Muscle of leg (tissue), 11 donors: Measurements from ENCODE around the gene PDF. TPM values are rescaled to one million over a fixed set of nuclear protein-coding genes. Genes with fewer than 3 reads are reported as not detected.
"Not testable (repeated sequence)": the region's sequence is repeated elsewhere in the genome, so short reads cannot be mapped to it uniquely, and the experiment has no call there.

Experiments
- DNase-seq: peaks from one replicate; pipeline ENCODE4 v3.0.0; 2013
- H3K27ac ChIP-seq: one replicate; pipeline ENCODE4 v1.5.1; 2013; ENCODE audit warnings: mild to moderate bottlenecking, low read length, control low read depth
- H3K27me3 ChIP-seq: one replicate; pipeline ENCODE4 v1.6.1; 2013; ENCODE audit warnings: low read length; ENCODE audit not compliant: control insufficient read depth, insufficient read depth
- H3K36me3 ChIP-seq: one replicate; pipeline ENCODE4 v1.6.1; 2013; ENCODE audit warnings: low read length; ENCODE audit not compliant: control insufficient read depth, insufficient read depth
- H3K4me1 ChIP-seq: one replicate; pipeline ENCODE4 v1.6.1; 2013; ENCODE audit warnings: low read length; ENCODE audit not compliant: control insufficient read depth, insufficient read depth
- H3K4me3 ChIP-seq: one replicate; pipeline ENCODE4 v1.5.1; 2013; ENCODE audit warnings: low read length, control low read depth
- H3K9me3 ChIP-seq: replicated peaks from 2 replicates; pipeline ENCODE4 v1.6.1; 2013; ENCODE audit warnings: low read depth, low read length; ENCODE audit not compliant: control insufficient read depth
- WGBS: methylation state at CpG from one replicate; pipeline ENCODE4 v1.1.5; 2013; ENCODE audit warnings: missing lambda C conversion rate; ENCODE audit not compliant: insufficient coverage; 5-methylcytosine and 5-hydroxymethylcytosine counted together
- polyA plus RNA-seq, 8 donors: library from polyadenylated mRNA; unstranded; fragments of 120-200 nt; gene quantifications; one replicate each; pipeline versions ENCODE4 v1.2.1 to v1.2.3, GENCODE V29; 2013; ENCODE audit warnings: inconsistent platforms in 1 of 8, low replicate concordance in 1 of 8; ENCODE audit not compliant: insufficient read length in 8 of 8, insufficient read depth in 1 of 8
- total RNA-seq: library from RNA; stranded (reverse); fragments of 120-200 nt; gene quantifications from one replicate; pipeline ENCODE4 v1.2.4, GENCODE V29; 2013

Gene PDF
- total and polyA plus RNA-seq, 9 donors = 5.9 to 8.1 (median 6.5) TPM

DNA sequence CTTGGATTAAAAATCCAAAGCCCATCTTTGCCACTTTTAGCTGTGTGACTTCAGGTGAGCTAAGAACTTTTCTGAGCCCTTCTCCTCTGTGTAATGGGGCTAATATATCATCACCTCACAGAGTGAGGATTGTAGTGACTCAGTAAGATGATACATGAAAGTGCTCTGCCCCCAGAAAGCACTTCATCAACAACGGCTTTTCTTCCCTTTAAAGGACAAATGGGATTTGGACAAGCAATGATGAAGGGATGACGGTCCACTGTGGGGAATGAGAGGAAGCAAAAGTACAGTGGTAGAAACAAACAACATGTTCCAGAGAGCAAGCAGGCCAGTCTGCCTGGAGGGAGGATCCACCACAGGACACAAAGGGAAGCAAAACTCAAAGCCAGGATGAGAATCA lies 35.5 kb upstream of the PDF start:
- DNase-seq = no peak
- no peaks in the 10 kb centered on the region for H3K9me3 ChIP-seq
- H3K27me3 ChIP-seq = no peaks in the 10 kb centered on the region
- no peaks in the 10 kb centered on the region for H3K4me1 ChIP-seq
- H3K36me3 ChIP-seq = peaks cover 76% of the 10 kb centered on the region
- no peak overlapping the region for H3K4me3 ChIP-seq
- WGBS = 86% methylated on average over 1 of the region's 2 CpGs
- no peak overlapping the region for H3K27ac ChIP-seq

DNA sequence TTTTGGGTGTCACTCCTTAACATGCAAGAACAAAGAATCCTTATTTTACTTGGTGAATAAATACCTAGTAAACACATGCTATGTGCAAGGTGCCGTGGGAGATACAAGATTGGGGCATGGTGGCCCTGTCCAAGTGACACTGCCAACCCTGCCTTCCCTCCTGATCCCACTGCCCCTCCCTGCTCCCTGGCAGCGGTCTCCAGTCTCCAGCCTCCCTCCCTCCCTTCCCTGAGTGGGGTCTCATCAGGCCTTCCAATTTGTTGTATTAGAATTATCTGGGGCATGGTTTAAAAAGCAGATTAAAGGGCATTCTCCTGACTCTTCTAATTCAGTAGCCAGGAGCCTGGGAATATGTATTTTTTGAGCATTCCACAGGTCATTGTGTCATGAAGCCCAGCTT lies 33.7 kb upstream of the PDF start:
- no peak for DNase-seq
- no peak overlapping the region for H3K4me3 ChIP-seq
- no CpG with 5 or more reads among the region's 2 CpGs for WGBS
- H3K36me3 ChIP-seq = peaks cover 73% of the 10 kb centered on the region
- no peaks in the 10 kb centered on the region for H3K9me3 ChIP-seq
- no peaks in the 10 kb centered on the region for H3K4me1 ChIP-seq
- no peaks in the 10 kb centered on the region for H3K27me3 ChIP-seq
- H3K27ac ChIP-seq = no peak overlapping the region

DNA sequence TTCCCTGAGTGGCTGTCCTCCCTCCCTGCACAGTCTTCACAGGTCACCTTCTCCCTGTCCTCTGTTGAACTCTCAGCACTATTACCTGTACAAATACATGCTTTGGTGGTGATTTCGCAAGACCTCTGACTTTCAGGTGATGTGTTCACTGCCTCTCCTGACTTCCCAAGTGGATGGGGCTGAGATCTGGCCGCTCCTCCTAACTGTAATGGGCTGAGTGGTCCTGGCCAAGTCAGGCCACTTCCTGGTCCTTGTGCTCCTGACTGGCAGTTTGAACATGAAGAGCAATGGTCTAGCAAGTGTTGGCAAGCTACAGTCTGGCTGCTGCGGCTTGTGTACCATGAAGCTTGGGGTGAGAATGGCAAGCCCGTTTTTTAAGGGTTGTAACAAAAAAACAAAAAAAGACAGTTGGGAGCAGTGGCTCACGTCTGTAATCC lies 32.9 kb upstream of the PDF start:
- 86% methylated on average over 5 of the region's 5 CpGs for WGBS
- Histone ChIP-seq H3K9me3 (no peaks in the 10 kb centered on the region), H3K36me3 (peaks cover 67% of the 10 kb centered on the region)

DNA sequence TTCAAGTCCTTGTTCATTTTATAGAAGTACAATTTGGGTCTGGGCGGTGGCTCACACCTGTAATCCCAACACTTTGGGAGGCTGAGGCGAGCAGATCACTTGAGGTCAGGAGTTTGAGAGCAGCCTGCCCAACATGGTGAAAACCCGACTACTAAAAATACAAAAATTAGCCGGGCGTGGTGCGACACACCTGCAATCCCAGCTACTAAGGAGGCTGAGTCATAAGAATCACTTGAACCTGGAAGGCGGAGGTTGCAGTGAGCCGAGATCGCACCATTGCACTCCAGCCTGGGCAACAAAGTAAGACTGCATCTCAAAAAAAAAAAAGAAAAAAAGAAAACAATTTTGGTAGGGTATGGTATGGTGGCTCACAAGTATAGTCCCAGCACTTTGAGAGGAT lies 29.7 kb upstream of the PDF start:
- not testable (repeated sequence) for H3K27me3 ChIP-seq, H3K27ac ChIP-seq, H3K4me3 ChIP-seq, DNase-seq, H3K4me1 ChIP-seq, H3K9me3 ChIP-seq
- H3K36me3 ChIP-seq = peaks cover 46% of the 10 kb centered on the region
- WGBS = 93% methylated on average over 5 of the region's 9 CpGs

More for the DNA sequence above, 32.9 kb upstream of the PDF start:
- Histone ChIP-seq H3K27ac (no peak overlapping the region), H3K4me3 (no peak overlapping the region), H3K27me3 (no peaks in the 10 kb centered on the region), H3K4me1 (no peaks in the 10 kb centered on the region)
- no peak for DNase-seq

DNA sequence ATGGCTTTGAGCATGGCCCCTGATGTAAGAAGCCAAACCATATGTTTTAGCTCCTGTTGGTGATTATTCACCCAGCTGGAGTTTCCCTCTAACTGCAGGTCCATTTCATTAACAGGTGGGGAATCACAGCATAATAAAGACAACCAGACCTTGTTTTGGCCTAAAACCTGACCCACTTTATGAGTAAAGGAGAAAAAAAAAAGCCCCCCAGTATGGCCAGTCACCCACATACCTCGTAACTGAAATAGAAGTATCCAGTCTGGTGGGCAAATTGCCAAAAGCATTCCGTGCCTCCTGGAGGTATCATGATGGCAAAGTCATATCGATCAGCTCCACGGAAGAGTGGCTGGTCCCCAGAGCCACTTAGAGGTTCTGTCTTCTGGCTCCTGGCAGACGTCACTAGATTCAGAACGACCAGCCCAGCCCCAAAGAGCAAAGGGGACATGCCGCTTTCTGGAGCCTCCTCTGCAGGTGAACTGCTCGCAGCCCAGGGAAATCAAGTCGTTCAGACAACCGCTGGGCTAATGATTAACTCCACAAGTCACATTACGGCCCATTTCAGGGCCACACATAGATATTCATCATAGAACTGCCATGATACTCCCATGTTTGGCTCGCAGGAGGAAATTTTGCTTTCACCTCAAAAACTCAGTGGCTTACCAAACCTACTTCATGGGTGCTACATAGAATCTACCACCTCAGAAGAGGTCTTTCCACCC lies 21.1 kb upstream of the PDF start, which contains the start of gene TMED6:
TSS of gene TMED6 (minus strand) at position 478 of the 719 bp plus-strand sequence. CDS start at position 445, 33 bp downstream.
- peaks cover 3% of the 10 kb centered on the region for H3K4me1 ChIP-seq
- H3K27me3 ChIP-seq = no peaks in the 10 kb centered on the region
- H3K9me3 ChIP-seq = no peaks in the 10 kb centered on the region
- H3K36me3 ChIP-seq = peaks cover 33% of the 10 kb centered on the region
- no peak within 1 kb of the TSS for H3K27ac ChIP-seq
- WGBS = 73% methylated on average over 8 of the region's 12 CpGs
- H3K4me3 ChIP-seq = no peak within 1 kb of the TSS
- DNase-seq = no peak

DNA sequence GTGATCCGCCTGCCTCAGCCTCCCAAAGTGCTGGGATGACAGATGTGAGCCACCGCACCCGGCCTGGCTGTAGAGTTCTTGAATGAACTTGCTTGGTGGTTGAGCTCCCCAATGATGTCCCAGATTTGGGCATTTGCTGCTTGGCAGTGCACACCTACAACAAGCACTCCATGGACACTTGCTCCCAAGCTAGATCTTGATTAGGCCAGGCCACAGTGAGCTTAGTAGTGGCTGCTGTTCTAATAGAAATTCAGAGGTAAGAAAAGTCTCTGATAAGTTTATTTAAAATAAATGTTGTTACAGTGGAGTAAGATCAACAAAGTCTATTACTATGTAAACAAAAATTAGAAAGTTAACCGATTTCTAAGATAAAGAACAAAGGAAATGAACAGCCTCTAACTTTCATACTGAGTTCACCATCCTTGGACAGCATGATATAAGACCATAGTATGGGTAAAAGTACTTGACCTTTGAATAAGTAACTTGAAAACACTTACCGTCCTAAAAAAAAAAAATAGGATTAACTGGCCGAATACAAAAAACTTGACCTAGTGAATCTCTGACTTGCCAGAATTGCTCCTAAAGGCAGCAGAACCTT lies 20.2 kb upstream of the PDF start:
- no peaks in the 10 kb centered on the region for H3K4me1 ChIP-seq
- H3K36me3 ChIP-seq = peaks cover 26% of the 10 kb centered on the region
- no peak overlapping the region for H3K27ac ChIP-seq

DNA sequence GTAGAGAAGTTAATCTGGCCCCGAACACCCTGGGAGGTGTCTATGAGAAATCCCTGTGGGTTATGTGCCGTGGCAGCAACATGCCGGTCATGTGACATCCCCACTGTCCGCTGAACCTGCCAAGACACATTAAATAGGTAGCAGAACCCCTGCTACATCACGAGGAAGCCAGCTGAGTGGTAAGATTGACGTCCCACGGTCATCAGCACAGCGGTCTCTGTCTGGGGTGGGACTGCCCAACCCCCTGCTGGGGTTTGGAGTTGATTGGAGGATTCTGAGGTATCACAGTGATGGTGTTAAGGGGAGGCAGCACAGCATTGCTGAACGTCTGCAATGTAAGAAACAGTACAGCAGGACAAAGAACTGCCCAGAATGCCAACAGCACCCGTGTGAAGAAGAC lies 19.1 kb upstream of the PDF start:
- Histone ChIP-seq H3K4me3 (no peak overlapping the region), H3K36me3 (peaks cover 21% of the 10 kb centered on the region), H3K9me3 (no peaks in the 10 kb centered on the region), H3K27me3 (no peaks in the 10 kb centered on the region), H3K4me1 (no peaks in the 10 kb centered on the region), H3K27ac (no peak overlapping the region)
- DNase-seq = no peak
- WGBS = 78% methylated on average over 8 of the region's 10 CpGs

More for the DNA sequence above, 20.2 kb upstream of the PDF start:
- H3K9me3 ChIP-seq = no peaks in the 10 kb centered on the region
- H3K4me3 ChIP-seq = no peak overlapping the region
- 100% methylated on average over 3 of the region's 6 CpGs for WGBS
- no peak for DNase-seq
- no peaks in the 10 kb centered on the region for H3K27me3 ChIP-seq

DNA sequence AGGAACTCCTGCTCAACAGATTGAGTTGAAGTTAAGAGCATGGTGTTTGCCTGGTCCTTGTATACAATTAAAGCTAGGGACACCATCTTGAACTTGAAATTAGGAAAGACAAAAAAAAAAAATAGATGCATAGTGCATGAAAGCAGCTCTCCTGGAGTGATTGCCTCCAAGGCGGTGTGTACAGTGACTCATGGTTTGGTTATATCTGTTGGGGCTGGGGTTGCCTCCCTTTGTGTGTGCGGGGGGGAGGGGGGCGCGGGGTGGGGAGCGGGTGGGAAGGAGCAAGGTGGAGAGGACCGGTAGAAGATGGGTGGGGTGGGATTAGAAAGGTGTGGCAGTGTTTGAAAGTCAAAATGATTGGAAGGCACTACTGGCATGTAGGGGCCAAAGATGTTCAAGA lies 17.8 kb upstream of the PDF start:
- no peak overlapping the region for H3K4me3 ChIP-seq
- peaks cover 27% of the 10 kb centered on the region for H3K36me3 ChIP-seq
- no peak for DNase-seq
- no peak overlapping the region for H3K27ac ChIP-seq
- 88% methylated on average over 1 of the region's 6 CpGs for WGBS
- no peaks in the 10 kb centered on the region for H3K4me1 ChIP-seq
- no peaks in the 10 kb centered on the region for H3K27me3 ChIP-seq
- H3K9me3 ChIP-seq = no peaks in the 10 kb centered on the region

DNA sequence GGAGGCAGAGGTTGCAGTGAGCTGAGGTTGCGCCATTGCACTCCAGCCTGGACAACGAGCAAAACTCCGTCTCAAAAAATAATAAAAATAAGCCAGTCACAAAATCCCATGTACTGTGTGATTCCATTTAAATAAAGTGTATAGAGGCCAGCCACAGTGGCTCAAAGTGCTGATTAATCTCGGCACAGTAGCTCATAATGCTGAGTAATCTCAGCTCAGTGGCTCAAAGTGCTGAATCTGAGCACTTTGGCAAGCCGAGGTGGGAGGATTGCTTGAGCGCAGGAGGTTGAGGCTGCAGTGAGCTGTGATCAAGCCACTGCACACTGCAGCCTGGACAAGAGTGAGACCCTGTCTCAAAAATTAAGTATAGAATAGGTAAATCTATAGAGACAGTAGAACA lies 16.3 kb upstream of the PDF start:
- Histone ChIP-seq H3K9me3 (no peaks in the 10 kb centered on the region), H3K36me3 (peaks cover 24% of the 10 kb centered on the region), H3K27ac (no peak overlapping the region), H3K4me1 (no peaks in the 10 kb centered on the region), H3K4me3 (no peak overlapping the region), H3K27me3 (no peaks in the 10 kb centered on the region)
- 89% methylated on average over 3 of the region's 6 CpGs for WGBS
- no peak for DNase-seq

DNA sequence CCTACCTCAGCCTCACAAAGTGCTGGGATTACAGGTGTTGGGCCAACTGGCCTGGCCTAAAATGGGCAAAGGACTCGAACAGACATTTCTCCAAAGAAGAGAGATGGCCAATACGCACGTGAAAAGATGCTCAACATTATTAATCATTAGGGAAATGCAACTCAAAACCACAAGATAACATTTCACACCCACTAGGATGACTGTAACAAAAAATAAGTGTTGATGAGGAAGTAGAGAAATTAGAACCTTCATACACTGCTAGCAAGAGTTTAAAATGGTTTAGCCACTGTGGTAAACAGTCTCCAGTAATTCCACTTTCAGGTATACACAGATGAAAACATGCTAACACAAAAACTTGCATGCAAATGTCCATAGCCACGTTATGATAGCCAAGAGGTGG lies 15.5 kb upstream of the PDF start:
- 100% methylated on average over 1 of the region's 4 CpGs for WGBS
- DNase-seq = no peak
- Histone ChIP-seq H3K9me3 (no peaks in the 10 kb centered on the region), H3K36me3 (peaks cover 24% of the 10 kb centered on the region), H3K4me3 (no peak overlapping the region), H3K4me1 (no peaks in the 10 kb centered on the region), H3K27me3 (no peaks in the 10 kb centered on the region), H3K27ac (no peak overlapping the region)
